Measurements from ENCODE around the gene ANTXR1. TPM values are rescaled to one million over a fixed set of nuclear protein-coding genes. Genes with fewer than 3 reads are reported as not detected.

ANTXR1 gene
- total and polyA plus RNA-seq, 5 donors from 2014 or later: not detected

DNA sequence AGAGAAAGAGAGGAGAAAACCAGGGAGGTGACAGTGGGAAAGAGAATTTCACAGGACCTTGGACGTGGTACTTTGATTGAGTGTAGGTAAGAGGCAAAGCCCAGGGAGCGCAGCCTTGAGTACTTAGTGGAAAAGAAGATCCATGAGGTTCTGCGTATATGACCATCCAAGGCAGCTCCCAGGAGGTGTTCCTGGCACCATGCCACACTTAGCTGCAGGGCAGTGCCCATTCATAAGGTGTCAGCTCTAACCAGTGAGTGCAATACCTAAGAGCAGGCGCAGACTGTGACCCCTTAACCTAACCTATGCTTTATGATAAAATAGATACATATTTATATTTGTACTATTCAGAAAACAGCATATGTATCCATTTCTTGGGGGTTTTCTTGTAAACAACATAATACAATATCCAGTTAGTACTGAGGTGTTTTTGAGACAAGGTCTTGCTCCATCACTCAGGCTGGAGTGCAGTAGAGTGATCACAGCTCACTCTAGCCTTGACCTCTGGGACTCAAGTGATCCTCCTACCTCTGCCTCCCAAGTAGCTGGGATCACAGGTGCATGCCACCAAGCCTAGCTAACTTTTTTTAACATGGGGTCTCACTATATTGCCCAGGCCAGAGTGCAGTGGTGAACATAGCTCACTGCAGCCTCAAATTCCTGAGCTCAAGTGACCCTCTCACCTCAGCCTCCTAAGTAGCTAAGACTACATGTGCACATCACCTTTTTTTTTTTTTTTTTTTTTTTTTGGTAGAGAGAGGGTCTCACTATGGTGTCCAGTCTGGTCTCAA is 199.5 kb downstream of the ANTXR1 start:
- H3K9me3 ChIP-seq (ENCODE audit: control insufficient read depth in 2 of 2, low read length in 2 of 2): no peaks in the 10 kb centered on the region
- Mint-ChIP-seq H3K36me3 (no peaks in the 10 kb centered on the region), H3K9me3 (peaks cover 0 to 3% (median 0%) of the 10 kb centered on the region in 7 donors), H3K27ac (no peak overlapping the region), H3K4me1 (peaks cover 0 to 3% (median 0%) of the 10 kb centered on the region in 4 donors), H3K27me3 (peaks cover 10% of the 10 kb centered on the region), H3K4me3 (no peak overlapping the region)
- ATAC-seq (ENCODE audit: low read depth in 2 of 2) (no peak), DNase-seq (no peak)
- peaks cover 4% of the 10 kb centered on the region for H3K27me3 ChIP-seq (ENCODE audit: control insufficient read depth, insufficient read depth, low read length)
- no peaks in the 10 kb centered on the region for H3K4me1 ChIP-seq (ENCODE audit: control insufficient read depth, insufficient read depth, low read length, poor library complexity, severe bottlenecking)
- H3K4me3 ChIP-seq (ENCODE audit: low read depth, low read length): no peak overlapping the region
- H3K36me3 ChIP-seq (ENCODE audit: control insufficient read depth, insufficient read depth, low read length): no peaks in the 10 kb centered on the region
- no peak overlapping the region for H3K27ac ChIP-seq (ENCODE audit: insufficient read depth, low read length, poor library complexity, severe bottlenecking)

DNA sequence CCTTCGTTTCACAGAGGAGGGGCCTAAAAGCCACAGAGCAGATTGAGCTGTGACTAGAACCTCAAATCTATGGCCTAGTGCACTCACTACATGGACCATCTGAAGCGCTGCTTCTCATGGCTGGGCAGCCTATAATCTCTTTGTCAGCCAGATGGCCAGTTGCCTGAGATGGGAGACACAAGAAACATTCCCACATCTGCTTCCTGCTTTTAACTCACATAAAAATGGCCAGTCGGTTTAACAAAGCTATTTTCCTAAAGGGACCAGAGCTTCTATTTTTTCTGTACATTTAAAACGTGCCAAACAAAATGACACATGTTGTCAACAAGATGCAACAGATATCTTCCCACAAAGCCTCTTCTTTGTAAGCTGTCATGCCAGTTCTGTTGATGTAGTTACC is 200.2 kb downstream of the ANTXR1 start:
- Histone ChIP-seq H3K4me1 (ENCODE audit: control insufficient read depth, insufficient read depth, low read length, poor library complexity, severe bottlenecking) (no peaks in the 10 kb centered on the region), H3K27me3 (ENCODE audit: control insufficient read depth, insufficient read depth, low read length) (peaks cover 4% of the 10 kb centered on the region), H3K27ac (ENCODE audit: insufficient read depth, low read length, poor library complexity, severe bottlenecking) (no peak overlapping the region), H3K9me3 (ENCODE audit: control insufficient read depth in 2 of 2, low read length in 2 of 2) (no peaks in the 10 kb centered on the region), H3K36me3 (ENCODE audit: control insufficient read depth, insufficient read depth, low read length) (no peaks in the 10 kb centered on the region), H3K4me3 (ENCODE audit: low read depth, low read length) (no peak overlapping the region)
- no peaks in the 10 kb centered on the region for H3K9me3 Mint-ChIP-seq
- ATAC-seq (ENCODE audit: low read depth in 2 of 2) (no peak), DNase-seq (no peak)
- H3K36me3 Mint-ChIP-seq: no peaks in the 10 kb centered on the region
- H3K27me3 Mint-ChIP-seq: peaks cover 6% of the 10 kb centered on the region
- no peak overlapping the region for H3K27ac Mint-ChIP-seq
- H3K4me1 Mint-ChIP-seq: peaks cover 0 to 3% (median 0%) of the 10 kb centered on the region in 4 donors
- no peak overlapping the region for H3K4me3 Mint-ChIP-seq

DNA sequence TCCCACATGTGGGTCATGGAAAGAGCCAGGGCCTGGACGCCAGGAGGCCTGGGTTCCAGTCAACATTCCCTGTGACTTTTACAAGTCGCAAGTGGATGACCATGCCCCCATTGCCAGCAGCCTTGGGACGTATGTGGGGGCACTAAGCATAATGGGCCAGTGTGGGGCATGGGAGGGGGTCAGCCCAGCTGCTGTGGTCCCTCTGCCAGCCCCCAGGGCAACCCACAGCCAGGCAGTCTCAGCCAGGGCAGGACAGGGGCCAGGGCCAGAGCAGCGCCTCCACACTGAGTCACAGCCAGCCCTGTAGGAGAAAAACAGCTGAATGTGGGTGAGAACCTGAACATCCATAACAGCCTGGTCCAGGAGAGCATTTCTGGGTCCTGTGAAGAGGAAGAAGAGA is 200.8 kb downstream of the ANTXR1 start:
- Mint-ChIP-seq H3K27ac (no peak overlapping the region), H3K9me3 (no peaks in the 10 kb centered on the region), H3K4me1 (peaks cover 0 to 3% (median 0%) of the 10 kb centered on the region in 4 donors), H3K4me3 (no peak overlapping the region), H3K27me3 (peaks cover 6% of the 10 kb centered on the region), H3K36me3 (no peaks in the 10 kb centered on the region)
- no peaks in the 10 kb centered on the region for H3K4me1 ChIP-seq (ENCODE audit: control insufficient read depth, insufficient read depth, low read length, poor library complexity, severe bottlenecking)
- no peak overlapping the region for H3K4me3 ChIP-seq (ENCODE audit: low read depth, low read length)
- DNase-seq: no peak
- no peaks in the 10 kb centered on the region for H3K9me3 ChIP-seq (ENCODE audit: control insufficient read depth in 2 of 2, low read length in 2 of 2)
- H3K27me3 ChIP-seq (ENCODE audit: control insufficient read depth, insufficient read depth, low read length): peaks cover 4% of the 10 kb centered on the region
- ATAC-seq (ENCODE audit: low read depth in 2 of 2): no peak
- no peaks in the 10 kb centered on the region for H3K36me3 ChIP-seq (ENCODE audit: control insufficient read depth, insufficient read depth, low read length)
- no peak overlapping the region for H3K27ac ChIP-seq (ENCODE audit: insufficient read depth, low read length, poor library complexity, severe bottlenecking)

DNA sequence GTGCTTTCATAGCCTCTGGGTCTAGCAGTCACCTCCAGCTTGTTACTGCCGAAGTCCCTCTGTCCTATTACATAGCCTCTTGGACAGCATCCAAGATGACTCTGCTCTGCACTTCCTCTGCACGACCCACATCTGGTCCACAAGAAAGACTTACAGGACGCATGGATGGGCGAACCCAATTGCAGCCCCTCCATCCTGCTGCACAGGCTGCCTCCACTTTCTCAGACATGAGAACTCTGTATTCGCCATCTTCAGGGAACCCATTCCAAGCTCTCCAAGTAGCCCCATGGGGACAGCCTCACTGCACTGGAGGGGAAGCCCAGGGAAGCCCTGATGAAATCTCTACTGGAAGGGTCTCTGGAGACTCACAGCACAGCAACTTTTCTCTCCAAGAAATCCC is 201.9 kb downstream of the ANTXR1 start:
- Mint-ChIP-seq H3K9me3 (no peaks in the 10 kb centered on the region), H3K4me1 (peaks cover 0 to 3% (median 0%) of the 10 kb centered on the region in 4 donors), H3K27ac (no peak overlapping the region), H3K36me3 (no peaks in the 10 kb centered on the region), H3K27me3 (peaks cover 6% of the 10 kb centered on the region), H3K4me3 (no peak overlapping the region)
- DNase-seq (no peak), ATAC-seq (ENCODE audit: low read depth in 2 of 2) (no peak)
- H3K27ac ChIP-seq (ENCODE audit: insufficient read depth, low read length, poor library complexity, severe bottlenecking): no peak overlapping the region
- H3K4me3 ChIP-seq (ENCODE audit: low read depth, low read length): no peak overlapping the region
- no peaks in the 10 kb centered on the region for H3K36me3 ChIP-seq (ENCODE audit: control insufficient read depth, insufficient read depth, low read length)
- H3K4me1 ChIP-seq (ENCODE audit: control insufficient read depth, insufficient read depth, low read length, poor library complexity, severe bottlenecking): no peaks in the 10 kb centered on the region
- H3K9me3 ChIP-seq (ENCODE audit: control insufficient read depth in 2 of 2, low read length in 2 of 2): no peaks in the 10 kb centered on the region
- peaks cover 4% of the 10 kb centered on the region for H3K27me3 ChIP-seq (ENCODE audit: control insufficient read depth, insufficient read depth, low read length)

DNA sequence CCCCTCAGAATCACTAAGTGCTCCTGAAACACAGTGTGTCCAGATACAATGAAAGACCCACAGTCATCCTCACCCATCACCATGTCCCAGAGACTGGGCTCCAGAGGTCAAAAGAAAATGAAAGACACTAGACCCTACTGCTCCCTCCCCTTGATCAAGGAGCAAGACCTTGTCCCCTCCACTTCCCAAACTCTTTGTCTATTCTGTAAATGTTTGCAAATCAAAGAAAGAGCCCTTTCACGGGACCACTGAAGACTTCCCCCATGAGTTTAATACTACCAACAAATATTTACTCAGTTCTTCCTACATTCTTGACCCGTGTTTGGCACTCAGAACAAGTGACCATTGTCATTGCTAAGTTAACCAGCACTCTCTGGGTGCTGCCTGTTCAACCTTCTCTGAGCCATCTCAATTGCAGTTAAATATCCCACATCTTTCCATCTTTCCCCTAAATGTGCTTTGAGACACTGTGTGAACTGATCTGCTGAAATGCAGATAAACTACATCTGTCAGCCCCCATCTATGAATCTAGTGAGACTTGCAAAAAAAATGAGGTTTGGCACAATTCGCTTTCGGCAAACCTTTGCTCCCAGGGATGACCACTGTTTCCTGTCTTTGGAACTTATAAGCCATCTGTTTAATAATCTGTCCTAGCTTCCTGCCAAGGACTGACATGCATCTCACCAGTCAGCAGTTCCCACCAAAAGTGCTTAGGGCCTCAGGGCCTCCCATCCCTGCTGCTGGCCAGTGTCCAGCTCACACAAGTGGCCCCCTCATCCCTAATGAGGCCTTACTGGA is 203.8 kb downstream of the ANTXR1 start:
- ATAC-seq (ENCODE audit: low read depth in 2 of 2): no peak
- H3K27ac ChIP-seq (ENCODE audit: insufficient read depth, low read length, poor library complexity, severe bottlenecking): no peak overlapping the region
- H3K27me3 ChIP-seq (ENCODE audit: control insufficient read depth, insufficient read depth, low read length): peaks cover 4% of the 10 kb centered on the region
- peaks cover 6% of the 10 kb centered on the region for H3K27me3 Mint-ChIP-seq
- H3K36me3 Mint-ChIP-seq: no peaks in the 10 kb centered on the region
- no peaks in the 10 kb centered on the region for H3K9me3 Mint-ChIP-seq
- H3K36me3 ChIP-seq (ENCODE audit: control insufficient read depth, insufficient read depth, low read length): no peaks in the 10 kb centered on the region
- H3K4me3 ChIP-seq (ENCODE audit: low read depth, low read length): no peak overlapping the region
- no peak overlapping the region for H3K27ac Mint-ChIP-seq
- DNase-seq: no peak
- H3K4me1 Mint-ChIP-seq: peaks cover 0 to 3% (median 0%) of the 10 kb centered on the region in 4 donors
- H3K4me1 ChIP-seq (ENCODE audit: control insufficient read depth, insufficient read depth, low read length, poor library complexity, severe bottlenecking): no peaks in the 10 kb centered on the region
- H3K9me3 ChIP-seq (ENCODE audit: control insufficient read depth in 2 of 2, low read length in 2 of 2): no peaks in the 10 kb centered on the region
- no peak overlapping the region for H3K4me3 Mint-ChIP-seq

DNA sequence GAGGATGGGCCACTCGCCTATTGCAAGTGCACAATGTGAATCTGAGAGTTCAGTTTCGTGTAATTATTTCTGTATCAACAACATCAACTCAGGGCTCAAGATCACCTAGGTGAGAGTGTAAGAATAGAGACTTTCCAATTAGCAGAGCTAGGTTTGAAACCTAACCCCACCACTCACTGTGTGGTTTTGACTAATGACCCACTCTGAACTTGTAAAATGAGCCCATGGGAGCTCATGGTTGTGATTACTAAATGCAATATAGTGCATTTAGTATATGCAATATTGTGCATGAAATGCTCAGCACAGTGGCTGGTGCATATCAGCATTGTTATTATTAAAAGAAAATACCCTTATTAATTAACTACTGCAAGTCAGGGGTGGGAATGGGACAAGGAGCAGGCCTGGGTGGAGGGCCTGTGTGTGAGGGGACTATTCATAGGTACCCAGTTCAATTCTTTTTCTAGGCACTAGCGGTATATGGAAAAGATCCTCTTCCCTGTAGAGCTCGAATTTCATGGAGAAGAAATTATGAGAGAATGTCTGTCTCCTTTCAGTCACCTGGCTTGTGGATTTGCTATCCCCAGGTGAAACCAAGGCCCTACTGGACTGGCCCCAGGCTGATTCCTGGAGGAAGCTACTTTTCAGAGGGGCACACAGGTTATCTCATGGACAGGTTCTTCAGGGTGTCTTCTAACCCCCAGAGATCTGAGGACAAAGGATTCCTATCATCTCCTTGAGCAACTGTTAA is 204.5 kb downstream of the ANTXR1 start:
- H3K4me3 Mint-ChIP-seq: no peak overlapping the region

DNA sequence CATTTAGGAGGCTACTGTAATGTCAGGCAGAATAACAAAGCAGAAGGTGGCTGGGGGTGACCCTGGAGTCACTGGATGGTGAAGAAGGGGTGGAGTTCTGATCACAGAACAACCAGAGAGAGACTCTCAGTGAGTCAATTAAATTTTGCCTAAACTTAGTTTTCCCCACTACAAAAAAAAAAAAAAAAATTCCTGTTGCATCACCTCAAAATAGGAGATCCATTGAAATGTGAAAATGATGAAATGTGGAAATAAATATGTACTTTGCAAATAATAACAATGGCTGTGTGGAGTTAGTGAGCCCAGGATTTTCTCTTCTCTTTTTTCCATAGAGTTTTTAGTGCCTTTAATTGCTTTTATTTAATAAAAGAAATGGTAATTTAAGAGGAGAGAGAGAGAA is 208.5 kb downstream of the ANTXR1 start:
- Histone ChIP-seq H3K27ac (ENCODE audit: insufficient read depth, low read length, poor library complexity, severe bottlenecking) (no peak overlapping the region), H3K36me3 (ENCODE audit: control insufficient read depth, insufficient read depth, low read length) (no peaks in the 10 kb centered on the region), H3K4me1 (ENCODE audit: control insufficient read depth, insufficient read depth, low read length, poor library complexity, severe bottlenecking) (no peaks in the 10 kb centered on the region), H3K4me3 (ENCODE audit: low read depth, low read length) (no peak overlapping the region), H3K9me3 (ENCODE audit: control insufficient read depth in 2 of 2, low read length in 2 of 2) (no peaks in the 10 kb centered on the region), H3K27me3 (ENCODE audit: control insufficient read depth, insufficient read depth, low read length) (peaks cover 5% of the 10 kb centered on the region)
- Mint-ChIP-seq H3K27ac (no peak overlapping the region), H3K4me1 (peaks cover 0 to 3% (median 0%) of the 10 kb centered on the region in 4 donors), H3K36me3 (no peaks in the 10 kb centered on the region), H3K9me3 (no peaks in the 10 kb centered on the region), H3K27me3 (peaks cover 12% of the 10 kb centered on the region), H3K4me3 (no peak overlapping the region)
- no peak for ATAC-seq (ENCODE audit: low read depth in 2 of 2)
- no peak for DNase-seq

More for the DNA sequence above, 204.5 kb downstream of the ANTXR1 start:
- Mint-ChIP-seq H3K27ac (no peak overlapping the region), H3K36me3 (no peaks in the 10 kb centered on the region), H3K4me1 (peaks cover 0 to 3% (median 0%) of the 10 kb centered on the region in 4 donors), H3K9me3 (no peaks in the 10 kb centered on the region), H3K27me3 (peaks cover 11% of the 10 kb centered on the region)
- Histone ChIP-seq H3K27me3 (ENCODE audit: control insufficient read depth, insufficient read depth, low read length) (peaks cover 4% of the 10 kb centered on the region), H3K4me1 (ENCODE audit: control insufficient read depth, insufficient read depth, low read length, poor library complexity, severe bottlenecking) (no peaks in the 10 kb centered on the region), H3K9me3 (ENCODE audit: control insufficient read depth in 2 of 2, low read length in 2 of 2) (no peaks in the 10 kb centered on the region), H3K27ac (ENCODE audit: insufficient read depth, low read length, poor library complexity, severe bottlenecking) (no peak overlapping the region), H3K36me3 (ENCODE audit: control insufficient read depth, insufficient read depth, low read length) (no peaks in the 10 kb centered on the region), H3K4me3 (ENCODE audit: low read depth, low read length) (no peak overlapping the region)
- DNase-seq (no peak), ATAC-seq (ENCODE audit: low read depth in 2 of 2) (no peak)

All from CD4-positive, CD25-positive, alpha-beta regulatory T cell (primary cell).